ENCODE results near the gene ANKRD49.

Gene ANKRD49

DNA sequence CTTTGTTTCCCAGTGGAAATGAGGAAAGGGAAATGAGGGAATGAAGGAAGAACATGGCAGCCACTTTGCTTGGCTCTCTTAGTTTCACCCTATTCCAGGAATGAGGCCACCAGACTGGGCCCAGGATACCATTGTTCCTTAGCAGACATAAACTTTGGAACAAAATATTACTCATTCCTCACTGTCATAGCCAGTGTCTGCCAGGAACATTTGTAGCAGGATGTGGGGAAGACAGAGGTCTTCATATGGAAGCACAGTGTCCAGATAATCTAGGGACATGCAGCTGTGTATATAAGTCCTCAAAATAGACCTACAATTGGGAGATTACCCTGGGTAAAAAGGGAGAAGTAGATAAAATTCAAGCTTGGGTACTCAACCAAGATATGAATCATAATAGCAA, 34.8 kb downstream of the ANKRD49 start:
- no peak overlapping the region for H3K18ac ChIP-seq (ENCODE audit: low read length)
- H3K27me3 ChIP-seq (ENCODE audit: insufficient read depth, low read length): no peaks in the 10 kb centered on the region
- no peak overlapping the region for H3K9ac ChIP-seq (ENCODE audit: low read length)
- no peak overlapping the region for H4K12ac ChIP-seq (ENCODE audit: low read depth, low read length)
- H3K27ac ChIP-seq (ENCODE audit: low read depth, low read length): no peak overlapping the region
- no peaks in the 10 kb centered on the region for H3K36me3 ChIP-seq (ENCODE audit: control insufficient read depth in 1 of 2, insufficient read depth in 2 of 2, low read length in 2 of 2)
- no peaks in the 10 kb centered on the region for H3K79me1 ChIP-seq (ENCODE audit: low read length)
- no peak overlapping the region for H2AFZ ChIP-seq (ENCODE audit: insufficient read depth, low read length, poor library complexity)
- H3K4me1 ChIP-seq (ENCODE audit: control insufficient read depth in 1 of 2, insufficient read depth in 2 of 2, low read length in 2 of 2): peaks cover 0 to 5% of the 10 kb centered on the region in 2 experiments
- no peak overlapping the region for H3K4me3 ChIP-seq (ENCODE audit: low read depth, low read length)
- no peak overlapping the region for H3K23ac ChIP-seq (ENCODE audit: low read length)
- H3K14ac ChIP-seq (ENCODE audit: low read length): no peak overlapping the region
- H2BK12ac ChIP-seq (ENCODE audit: low read length): no peak overlapping the region
- no peak overlapping the region for H4K91ac ChIP-seq (ENCODE audit: low read depth, low read length)
- H2BK120ac ChIP-seq (ENCODE audit: insufficient read depth, low read length, poor library complexity): no peak overlapping the region
- H4K8ac ChIP-seq (ENCODE audit: low read depth, low read length): no peak overlapping the region
- no peaks in the 10 kb centered on the region for H3K9me3 ChIP-seq (ENCODE audit: insufficient read depth, low read depth, low read length)
- no peak overlapping the region for H2BK5ac ChIP-seq (ENCODE audit: low read depth, low read length, poor library complexity)
- no peaks in the 10 kb centered on the region for H3K79me2 ChIP-seq (ENCODE audit: control insufficient read depth, insufficient read depth, low read length, poor library complexity)
- no peak overlapping the region for H3K4me2 ChIP-seq (ENCODE audit: low read length)
- H3K4ac ChIP-seq (ENCODE audit: low read depth, low read length): no peak overlapping the region
- no peak overlapping the region for H2AK5ac ChIP-seq (ENCODE audit: low read length)
- no peak for DNase-seq

- no peak for DNase-seq
- no peak overlapping the region for H4K12ac ChIP-seq (ENCODE audit: low read depth, low read length)
- no peak overlapping the region for H4K91ac ChIP-seq (ENCODE audit: low read depth, low read length)
- H3K4me2 ChIP-seq (ENCODE audit: low read length): no peak overlapping the region
- no peak overlapping the region for H3K4me3 ChIP-seq (ENCODE audit: low read depth, low read length)
- no peaks in the 10 kb centered on the region for H3K27me3 ChIP-seq (ENCODE audit: insufficient read depth, low read length)
- H3K9ac ChIP-seq (ENCODE audit: low read length): no peak overlapping the region
- no peak overlapping the region for H2BK5ac ChIP-seq (ENCODE audit: low read depth, low read length, poor library complexity)
- no peak overlapping the region for H4K8ac ChIP-seq (ENCODE audit: low read depth, low read length)
- H3K14ac ChIP-seq (ENCODE audit: low read length): no peak overlapping the region
- no peaks in the 10 kb centered on the region for H3K79me1 ChIP-seq (ENCODE audit: low read length)
- H3K9me3 ChIP-seq (ENCODE audit: insufficient read depth, low read depth, low read length): no peaks in the 10 kb centered on the region
- no peak overlapping the region for H3K18ac ChIP-seq (ENCODE audit: low read length)
- H3K23ac ChIP-seq (ENCODE audit: low read length): no peak overlapping the region
- no peak overlapping the region for H2BK120ac ChIP-seq (ENCODE audit: insufficient read depth, low read length, poor library complexity)
- no CpG with 5 or more reads among the region's 3 CpGs for WGBS (ENCODE audit: extremely low coverage, insufficient coverage, insufficient read length)
- no peaks in the 10 kb centered on the region for H3K79me2 ChIP-seq (ENCODE audit: control insufficient read depth, insufficient read depth, low read length, poor library complexity)
- H2AFZ ChIP-seq (ENCODE audit: insufficient read depth, low read length, poor library complexity): no peak overlapping the region
- no peak overlapping the region for H2AK5ac ChIP-seq (ENCODE audit: low read length)
- H3K4me1 ChIP-seq (ENCODE audit: control insufficient read depth in 1 of 2, insufficient read depth in 2 of 2, low read length in 2 of 2): peaks cover 0 to 3% of the 10 kb centered on the region in 2 experiments
- H3K36me3 ChIP-seq (ENCODE audit: control insufficient read depth in 1 of 2, insufficient read depth in 2 of 2, low read length in 2 of 2): no peaks in the 10 kb centered on the region
- no peak overlapping the region for H3K27ac ChIP-seq (ENCODE audit: low read depth, low read length)
- no peak overlapping the region for H3K4ac ChIP-seq (ENCODE audit: low read depth, low read length)
- no peak overlapping the region for H2BK12ac ChIP-seq (ENCODE audit: low read length)
Observed at GRCh38 chr11:94532211-94532610, 38.4 kb downstream of the ANKRD49 start.

DNA sequence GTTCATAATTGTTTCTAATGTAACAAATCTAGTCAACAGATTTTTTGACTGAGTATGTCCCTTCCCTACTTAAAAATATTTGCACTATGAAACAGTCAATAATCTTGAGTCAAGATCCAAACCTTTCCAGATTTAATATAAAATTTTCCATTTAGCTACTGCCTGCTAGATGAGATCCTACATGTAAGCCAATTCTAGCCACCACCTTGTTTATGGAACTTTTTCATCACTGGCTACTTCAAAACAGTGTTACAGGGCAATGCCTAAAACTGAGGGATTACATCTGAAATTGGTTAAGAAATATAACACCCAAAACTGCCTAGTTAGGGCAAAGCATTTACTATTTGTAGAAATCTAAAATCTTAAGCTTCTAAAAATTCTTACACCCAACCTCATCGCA, 39.4 kb downstream of the ANKRD49 start:
- no peak overlapping the region for H4K91ac ChIP-seq (ENCODE audit: low read depth, low read length)
- no peak overlapping the region for H4K8ac ChIP-seq (ENCODE audit: low read depth, low read length)
- H3K79me2 ChIP-seq (ENCODE audit: control insufficient read depth, insufficient read depth, low read length, poor library complexity): no peaks in the 10 kb centered on the region
- no peak overlapping the region for H2AK5ac ChIP-seq (ENCODE audit: low read length)
- DNase-seq: no peak
- WGBS (ENCODE audit: extremely low coverage, insufficient coverage, insufficient read length): no CpG with 5 or more reads among the region's 1 CpG
- no peaks in the 10 kb centered on the region for H3K9me3 ChIP-seq (ENCODE audit: insufficient read depth, low read depth, low read length)
- no peaks in the 10 kb centered on the region for H3K36me3 ChIP-seq (ENCODE audit: control insufficient read depth in 1 of 2, insufficient read depth in 2 of 2, low read length in 2 of 2)
- no peak overlapping the region for H2BK5ac ChIP-seq (ENCODE audit: low read depth, low read length, poor library complexity)
- no peak overlapping the region for H3K23ac ChIP-seq (ENCODE audit: low read length)
- no peak overlapping the region for H3K9ac ChIP-seq (ENCODE audit: low read length)
- no peak overlapping the region for H3K4me3 ChIP-seq (ENCODE audit: low read depth, low read length)
- H3K79me1 ChIP-seq (ENCODE audit: low read length): no peaks in the 10 kb centered on the region
- no peak overlapping the region for H2BK120ac ChIP-seq (ENCODE audit: insufficient read depth, low read length, poor library complexity)
- no peak overlapping the region for H3K4me2 ChIP-seq (ENCODE audit: low read length)
- no peak overlapping the region for H3K14ac ChIP-seq (ENCODE audit: low read length)
- H2AFZ ChIP-seq (ENCODE audit: insufficient read depth, low read length, poor library complexity): no peak overlapping the region
- no peaks in the 10 kb centered on the region for H3K27me3 ChIP-seq (ENCODE audit: insufficient read depth, low read length)
- no peak overlapping the region for H3K27ac ChIP-seq (ENCODE audit: low read depth, low read length)
- H3K18ac ChIP-seq (ENCODE audit: low read length): no peak overlapping the region
- H3K4ac ChIP-seq (ENCODE audit: low read depth, low read length): no peak overlapping the region
- no peak overlapping the region for H4K12ac ChIP-seq (ENCODE audit: low read depth, low read length)
- no peak overlapping the region for H2BK12ac ChIP-seq (ENCODE audit: low read length)
- peaks cover 0 to 3% of the 10 kb centered on the region in 2 experiments for H3K4me1 ChIP-seq (ENCODE audit: control insufficient read depth in 1 of 2, insufficient read depth in 2 of 2, low read length in 2 of 2)

- no peak for DNase-seq
- H3K23ac ChIP-seq (ENCODE audit: low read length): no peak overlapping the region
- no CpG with 5 or more reads among the region's 6 CpGs for WGBS (ENCODE audit: extremely low coverage, insufficient coverage, insufficient read length)
Observed at GRCh38 chr11:94533696-94534630, 40.2 kb downstream of the ANKRD49 start.

More at GRCh38 chr11:94533696-94534630, 40.2 kb downstream of the ANKRD49 start:
- no peak overlapping the region for H3K18ac ChIP-seq (ENCODE audit: low read length)
- no peak overlapping the region for H2AFZ ChIP-seq (ENCODE audit: insufficient read depth, low read length, poor library complexity)
- no peak overlapping the region for H4K12ac ChIP-seq (ENCODE audit: low read depth, low read length)
- no peaks in the 10 kb centered on the region for H3K4me1 ChIP-seq (ENCODE audit: control insufficient read depth in 1 of 2, insufficient read depth in 2 of 2, low read length in 2 of 2)
- no peak overlapping the region for H2BK5ac ChIP-seq (ENCODE audit: low read depth, low read length, poor library complexity)
- no peaks in the 10 kb centered on the region for H3K36me3 ChIP-seq (ENCODE audit: control insufficient read depth in 1 of 2, insufficient read depth in 2 of 2, low read length in 2 of 2)
- no peak overlapping the region for H4K8ac ChIP-seq (ENCODE audit: low read depth, low read length)
- H3K14ac ChIP-seq (ENCODE audit: low read length): no peak overlapping the region
- no peaks in the 10 kb centered on the region for H3K27me3 ChIP-seq (ENCODE audit: insufficient read depth, low read length)
- H2BK12ac ChIP-seq (ENCODE audit: low read length): no peak overlapping the region
- no peak overlapping the region for H2AK5ac ChIP-seq (ENCODE audit: low read length)
- H4K91ac ChIP-seq (ENCODE audit: low read depth, low read length): no peak overlapping the region
- no peak overlapping the region for H3K4me3 ChIP-seq (ENCODE audit: low read depth, low read length)
- no peak overlapping the region for H3K4ac ChIP-seq (ENCODE audit: low read depth, low read length)
- no peak overlapping the region for H3K4me2 ChIP-seq (ENCODE audit: low read length)
- H2BK120ac ChIP-seq (ENCODE audit: insufficient read depth, low read length, poor library complexity): no peak overlapping the region
- H3K9ac ChIP-seq (ENCODE audit: low read length): no peak overlapping the region
- H3K27ac ChIP-seq (ENCODE audit: low read depth, low read length): no peak overlapping the region
- H3K79me1 ChIP-seq (ENCODE audit: low read length): no peaks in the 10 kb centered on the region
- H3K9me3 ChIP-seq (ENCODE audit: insufficient read depth, low read depth, low read length): no peaks in the 10 kb centered on the region
- H3K79me2 ChIP-seq (ENCODE audit: control insufficient read depth, insufficient read depth, low read length, poor library complexity): no peaks in the 10 kb centered on the region
